WTC11 (cell line): ENCODE measurements around the gene FBXL12. TPM values are rescaled to one million over a fixed set of nuclear protein-coding genes. Genes with fewer than 3 reads are reported as not detected.

Experiments
- ATAC-seq: fragments of 200-7000 bp; cut with Tn5 transposase; 2 replicates; pipeline ENCODE4 v1.10.0; 2021; ENCODE audit warnings: mild to moderate bottlenecking, moderate library complexity
- CTCF ChIA-PET: fragments of 300-600 bp; sonication (Branson Sonifier 250); formaldehyde crosslinking; loops from one replicate; lab custom pipeline; 2021; ENCODE audit warnings: antibody characterized with exemption; lab: Charles Lee
- POLR2A ChIA-PET: fragments of 350-600 bp; sonication (Branson Sonifier 250); formaldehyde crosslinking; loops from one replicate; lab custom pipeline; 2021; ENCODE audit warnings: antibody characterized with exemption; lab: Charles Lee
- DNase-seq: peaks from one replicate; pipeline ENCODE4 v3.0.0; 2021; ENCODE audit warnings: low spot score
- H3K27ac Mint-ChIP-seq: 2 replicates; pipeline ENCODE4 v1.8.0; 2021; ENCODE audit warnings: mixed read lengths
- H3K27me3 Mint-ChIP-seq: 2 replicates; pipeline ENCODE4 v1.8.0; 2021; ENCODE audit warnings: low read depth, mild to moderate bottlenecking, moderate library complexity, mixed read lengths
- H3K36me3 Mint-ChIP-seq: 2 replicates; pipeline ENCODE4 v1.8.0; 2021; ENCODE audit warnings: mixed read lengths
- H3K4me1 Mint-ChIP-seq: 2 replicates; pipeline ENCODE4 v1.8.0; 2022; ENCODE audit warnings: mixed read lengths
- H3K4me3 Mint-ChIP-seq: 2 replicates; pipeline ENCODE4 v1.8.0; 2021; ENCODE audit warnings: mild to moderate bottlenecking, moderate library complexity, mixed read lengths
- H3K9me3 Mint-ChIP-seq: 2 replicates; pipeline ENCODE4 v1.8.0; 2021; ENCODE audit warnings: mixed read lengths
- CREB1 ChIP-seq: sonication (generic); formaldehyde crosslinking; IDR thresholded peaks from 2 replicates; pipeline ENCODE4 v1.8.0; 2023; ENCODE audit warnings: mild to moderate bottlenecking, missing genetic modification reagents
- CREM ChIP-seq: sonication (generic); formaldehyde crosslinking; IDR thresholded peaks from 2 replicates; pipeline ENCODE4 v1.8.1; 2022; ENCODE audit warnings: mild to moderate bottlenecking, missing genetic modification reagents, moderate library complexity
- ELF4 ChIP-seq: sonication (generic); formaldehyde crosslinking; IDR thresholded peaks from 2 replicates; pipeline ENCODE4 v1.8.1; 2022; ENCODE audit warnings: low read depth, mild to moderate bottlenecking, moderate library complexity, missing genetic modification reagents
- FOXP1 ChIP-seq: sonication (generic); formaldehyde crosslinking; IDR thresholded peaks from 2 replicates; pipeline ENCODE4 v1.8.0; 2022; ENCODE audit warnings: missing genetic modification reagents, mild to moderate bottlenecking, moderate library complexity, borderline replicate concordance
- GABPB1 ChIP-seq: sonication (generic); formaldehyde crosslinking; IDR thresholded peaks from 2 replicates; pipeline ENCODE4 v1.8.1; 2023; ENCODE audit warnings: mild to moderate bottlenecking, missing genetic modification reagents
- NFYB ChIP-seq: sonication (generic); formaldehyde crosslinking; conservative IDR thresholded peaks from 2 replicates; pipeline ENCODE4 v1.8.0; 2022; ENCODE audit warnings: low read depth, missing genetic modification reagents
- OVOL2 ChIP-seq: fragments of 250-450 bp; sonication (Bioruptor Pico); IDR thresholded peaks from 2 replicates; pipeline ENCODE4 v1.9.0; 2021; ENCODE audit warnings: mild to moderate bottlenecking, borderline replicate concordance
- RELA ChIP-seq: sonication (generic); formaldehyde crosslinking; IDR thresholded peaks from 2 replicates; pipeline ENCODE4 v1.8.1; 2022; ENCODE audit warnings: missing genetic modification reagents, mild to moderate bottlenecking, borderline replicate concordance
- SMAD3 ChIP-seq: sonication (generic); formaldehyde crosslinking; IDR thresholded peaks from 2 replicates; pipeline ENCODE4 v1.8.0; 2022; ENCODE audit warnings: missing genetic modification reagents, mild to moderate bottlenecking, borderline replicate concordance
- ZNF121 ChIP-seq: sonication (generic); formaldehyde crosslinking; IDR thresholded peaks from 2 replicates; pipeline ENCODE4 v1.8.0; 2023; ENCODE audit warnings: missing genetic modification reagents
- ZNF138 ChIP-seq: sonication (generic); formaldehyde crosslinking; conservative IDR thresholded peaks from 2 replicates; pipeline ENCODE4 v1.8.1; 2022; ENCODE audit warnings: mild to moderate bottlenecking, moderate library complexity, missing genetic modification reagents
- ZNF232 ChIP-seq: sonication (generic); formaldehyde crosslinking; IDR thresholded peaks from 2 replicates; pipeline ENCODE4 v1.8.0; 2022; ENCODE audit warnings: mild to moderate bottlenecking, missing genetic modification reagents
- ZNF416 ChIP-seq: fragments of 250-450 bp; sonication (Bioruptor Pico); IDR thresholded peaks from 2 replicates; pipeline ENCODE4 v1.9.0; 2021; ENCODE audit warnings: mild to moderate bottlenecking, inconsistent platforms
- total RNA-seq: library from RNA; stranded (reverse); gene quantifications from 3 replicates; pipeline ENCODE4 v1.2.3, GENCODE V29; 2021
- TF ChIP-seq, protein P1 (sequence below): sonication (generic); formaldehyde crosslinking; IDR thresholded peaks from 2 replicates; pipeline ENCODE4 v1.8.0; 2023; ENCODE audit warnings: missing genetic modification reagents
- TF ChIP-seq, protein P2 (sequence below): sonication (generic); formaldehyde crosslinking; IDR thresholded peaks from 2 replicates; pipeline ENCODE4 v1.8.1; 2023; ENCODE audit warnings: mild to moderate bottlenecking, missing genetic modification reagents, moderate library complexity
- TF ChIP-seq, protein P3 (sequence below): fragments of 250-450 bp; sonication (Bioruptor Pico); IDR thresholded peaks from 2 replicates; pipeline ENCODE4 v1.8.0; 2021; ENCODE audit warnings: mild to moderate bottlenecking
- TF ChIP-seq, protein P4 (sequence below): sonication (generic); formaldehyde crosslinking; IDR thresholded peaks from 2 replicates; pipeline ENCODE4 v1.8.0; 2023; ENCODE audit warnings: mild to moderate bottlenecking, missing genetic modification reagents
- TF ChIP-seq, protein P5 (sequence below): sonication (generic); formaldehyde crosslinking; IDR thresholded peaks from 2 replicates; pipeline ENCODE4 v1.8.0; 2022; ENCODE audit warnings: mild to moderate bottlenecking, missing genetic modification reagents
- TF ChIP-seq, protein P6 (sequence below): sonication (generic); formaldehyde crosslinking; IDR thresholded peaks from 2 replicates; pipeline ENCODE4 v1.8.1; 2022; ENCODE audit warnings: low read depth, missing genetic modification reagents, borderline replicate concordance

Gene FBXL12
- total RNA-seq, 1 experiment from 2014 or later, result 37.6 TPM

DNA sequence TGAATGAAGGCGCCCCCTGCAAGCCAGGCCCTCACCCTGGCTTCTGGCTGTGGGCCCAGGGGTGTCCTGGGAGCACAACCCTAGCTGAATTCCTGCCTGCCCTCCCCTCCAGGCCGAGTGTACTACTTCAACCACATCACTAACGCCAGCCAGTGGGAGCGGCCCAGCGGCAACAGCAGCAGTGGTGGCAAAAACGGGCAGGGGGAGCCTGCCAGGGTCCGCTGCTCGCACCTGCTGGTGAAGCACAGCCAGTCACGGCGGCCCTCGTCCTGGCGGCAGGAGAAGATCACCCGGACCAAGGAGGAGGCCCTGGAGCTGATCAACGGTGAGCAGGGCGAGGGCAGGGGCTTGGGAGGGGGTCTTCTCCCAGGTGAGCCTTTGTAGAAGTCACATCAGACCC, 19.4 kb upstream of the FBXL12 start:
- CTCF ChIA-PET, result interaction anchor here (1.1 kb wide), 1 partner anchor 162 kb away, joined by 4 read pairs; no protein-coding TSS in a partner anchor
- TF ChIP-seq, protein P1, sequence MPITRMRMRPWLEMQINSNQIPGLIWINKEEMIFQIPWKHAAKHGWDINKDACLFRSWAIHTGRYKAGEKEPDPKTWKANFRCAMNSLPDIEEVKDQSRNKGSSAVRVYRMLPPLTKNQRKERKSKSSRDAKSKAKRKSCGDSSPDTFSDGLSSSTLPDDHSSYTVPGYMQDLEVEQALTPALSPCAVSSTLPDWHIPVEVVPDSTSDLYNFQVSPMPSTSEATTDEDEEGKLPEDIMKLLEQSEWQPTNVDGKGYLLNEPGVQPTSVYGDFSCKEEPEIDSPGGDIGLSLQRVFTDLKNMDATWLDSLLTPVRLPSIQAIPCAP (CRISPR knock-in tag), result no peak
- TF ChIP-seq, protein P2, sequence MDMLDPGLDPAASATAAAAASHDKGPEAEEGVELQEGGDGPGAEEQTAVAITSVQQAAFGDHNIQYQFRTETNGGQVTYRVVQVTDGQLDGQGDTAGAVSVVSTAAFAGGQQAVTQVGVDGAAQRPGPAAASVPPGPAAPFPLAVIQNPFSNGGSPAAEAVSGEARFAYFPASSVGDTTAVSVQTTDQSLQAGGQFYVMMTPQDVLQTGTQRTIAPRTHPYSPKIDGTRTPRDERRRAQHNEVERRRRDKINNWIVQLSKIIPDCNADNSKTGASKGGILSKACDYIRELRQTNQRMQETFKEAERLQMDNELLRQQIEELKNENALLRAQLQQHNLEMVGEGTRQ, result no peak
- TF ChIP-seq ZNF138 (CRISPR knock-in tag), result no peak
- TF ChIP-seq, protein P3, sequence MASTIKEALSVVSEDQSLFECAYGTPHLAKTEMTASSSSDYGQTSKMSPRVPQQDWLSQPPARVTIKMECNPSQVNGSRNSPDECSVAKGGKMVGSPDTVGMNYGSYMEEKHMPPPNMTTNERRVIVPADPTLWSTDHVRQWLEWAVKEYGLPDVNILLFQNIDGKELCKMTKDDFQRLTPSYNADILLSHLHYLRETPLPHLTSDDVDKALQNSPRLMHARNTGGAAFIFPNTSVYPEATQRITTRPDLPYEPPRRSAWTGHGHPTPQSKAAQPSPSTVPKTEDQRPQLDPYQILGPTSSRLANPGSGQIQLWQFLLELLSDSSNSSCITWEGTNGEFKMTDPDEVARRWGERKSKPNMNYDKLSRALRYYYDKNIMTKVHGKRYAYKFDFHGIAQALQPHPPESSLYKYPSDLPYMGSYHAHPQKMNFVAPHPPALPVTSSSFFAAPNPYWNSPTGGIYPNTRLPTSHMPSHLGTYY, result no peak
- no peak for TF ChIP-seq NFYB (CRISPR knock-in tag)
- TF ChIP-seq, protein P4, sequence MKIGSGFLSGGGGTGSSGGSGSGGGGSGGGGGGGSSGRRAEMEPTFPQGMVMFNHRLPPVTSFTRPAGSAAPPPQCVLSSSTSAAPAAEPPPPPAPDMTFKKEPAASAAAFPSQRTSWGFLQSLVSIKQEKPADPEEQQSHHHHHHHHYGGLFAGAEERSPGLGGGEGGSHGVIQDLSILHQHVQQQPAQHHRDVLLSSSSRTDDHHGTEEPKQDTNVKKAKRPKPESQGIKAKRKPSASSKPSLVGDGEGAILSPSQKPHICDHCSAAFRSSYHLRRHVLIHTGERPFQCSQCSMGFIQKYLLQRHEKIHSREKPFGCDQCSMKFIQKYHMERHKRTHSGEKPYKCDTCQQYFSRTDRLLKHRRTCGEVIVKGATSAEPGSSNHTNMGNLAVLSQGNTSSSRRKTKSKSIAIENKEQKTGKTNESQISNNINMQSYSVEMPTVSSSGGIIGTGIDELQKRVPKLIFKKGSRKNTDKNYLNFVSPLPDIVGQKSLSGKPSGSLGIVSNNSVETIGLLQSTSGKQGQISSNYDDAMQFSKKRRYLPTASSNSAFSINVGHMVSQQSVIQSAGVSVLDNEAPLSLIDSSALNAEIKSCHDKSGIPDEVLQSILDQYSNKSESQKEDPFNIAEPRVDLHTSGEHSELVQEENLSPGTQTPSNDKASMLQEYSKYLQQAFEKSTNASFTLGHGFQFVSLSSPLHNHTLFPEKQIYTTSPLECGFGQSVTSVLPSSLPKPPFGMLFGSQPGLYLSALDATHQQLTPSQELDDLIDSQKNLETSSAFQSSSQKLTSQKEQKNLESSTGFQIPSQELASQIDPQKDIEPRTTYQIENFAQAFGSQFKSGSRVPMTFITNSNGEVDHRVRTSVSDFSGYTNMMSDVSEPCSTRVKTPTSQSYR (CRISPR knock-in tag), result no peak
- no peak for TF ChIP-seq CREB1 (CRISPR knock-in tag)
- TF ChIP-seq GABPB1 (CRISPR knock-in tag), result no peak
- TF ChIP-seq ELF4 (CRISPR knock-in tag), result no peak
- TF ChIP-seq ZNF416, result no peak
- no peak for TF ChIP-seq CREM
- TF ChIP-seq SMAD3, result no peak
- no peak for TF ChIP-seq OVOL2 (CRISPR knock-in tag)
- TF ChIP-seq, all 79 proteins: peak for 0
- Mint-ChIP-seq H3K36me3 (peaks cover 35% of the 10 kb centered on the region), H3K9me3 (no peaks in the 10 kb centered on the region), H3K27me3 (no peaks in the 10 kb centered on the region; the same call in 1 of the 2 replicates), H3K4me3 (no peak overlapping the region), H3K4me1 (peaks cover 14% of the 10 kb centered on the region), H3K27ac (no peak overlapping the region)
- DNase-seq, result no peak
- no peak for ATAC-seq
- POLR2A ChIA-PET, result no interaction called here

DNA sequence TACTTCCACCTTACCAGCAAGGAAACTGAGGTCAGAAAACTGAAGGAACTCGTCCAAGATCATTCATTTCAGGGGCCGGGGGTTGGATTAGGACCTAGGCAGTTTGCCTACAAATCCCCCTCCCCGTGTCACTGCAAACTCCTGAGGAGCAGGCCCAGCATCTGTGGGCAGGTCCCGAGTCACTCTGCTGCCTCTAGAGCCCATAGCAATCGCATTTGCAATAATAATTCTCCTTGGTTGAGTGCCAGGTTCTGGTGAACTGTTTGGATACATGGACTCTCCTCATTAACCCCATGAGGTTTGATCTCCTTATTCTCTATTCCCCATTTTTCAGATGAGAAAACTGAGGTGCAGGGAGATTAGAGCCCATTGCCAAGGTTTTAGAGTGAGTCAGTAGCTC, 17.1 kb upstream of the FBXL12 start:
- POLR2A ChIA-PET, result no interaction called here

DNA sequence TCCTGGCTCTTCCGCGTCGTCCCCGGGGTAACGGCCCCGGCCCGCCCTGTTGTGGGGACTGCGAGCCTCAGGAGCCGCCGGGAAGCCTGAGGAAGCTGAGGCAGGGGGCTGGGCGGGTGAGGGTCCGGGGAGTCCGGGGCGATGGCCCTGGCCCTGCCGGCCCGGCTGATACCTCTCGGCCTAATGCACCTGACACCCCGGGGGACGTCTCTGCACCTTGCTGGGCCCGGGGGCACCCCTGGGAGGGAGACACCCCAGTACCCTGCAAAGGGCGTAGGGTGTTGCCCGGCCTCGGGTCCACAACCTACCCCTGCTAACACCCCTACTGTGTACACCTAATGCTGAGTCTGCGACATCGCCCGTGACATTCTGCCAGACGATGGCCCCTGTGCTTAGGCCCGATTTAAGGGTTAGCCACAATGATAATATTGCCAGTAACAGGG, 16.6 kb upstream of the FBXL12 start:
- CTCF ChIA-PET, result interaction anchor here (0.8 to 1.4 kb wide), 14 partner anchors 10 to 248 kb away, joined by 3 to 9 read pairs (median 4); partner anchors contain the start of genes FBXL12 and ZNF846
- TF ChIP-seq CREB1 (CRISPR knock-in tag) (no peak), RELA (CRISPR knock-in tag) (0 out of 2 replicates have a peak, but pooled peaks have one; percentile 12), ZNF121 (CRISPR knock-in tag) (0 out of 2 replicates have a peak, but pooled peaks have one; percentile 42)
- TF ChIP-seq, protein P5, sequence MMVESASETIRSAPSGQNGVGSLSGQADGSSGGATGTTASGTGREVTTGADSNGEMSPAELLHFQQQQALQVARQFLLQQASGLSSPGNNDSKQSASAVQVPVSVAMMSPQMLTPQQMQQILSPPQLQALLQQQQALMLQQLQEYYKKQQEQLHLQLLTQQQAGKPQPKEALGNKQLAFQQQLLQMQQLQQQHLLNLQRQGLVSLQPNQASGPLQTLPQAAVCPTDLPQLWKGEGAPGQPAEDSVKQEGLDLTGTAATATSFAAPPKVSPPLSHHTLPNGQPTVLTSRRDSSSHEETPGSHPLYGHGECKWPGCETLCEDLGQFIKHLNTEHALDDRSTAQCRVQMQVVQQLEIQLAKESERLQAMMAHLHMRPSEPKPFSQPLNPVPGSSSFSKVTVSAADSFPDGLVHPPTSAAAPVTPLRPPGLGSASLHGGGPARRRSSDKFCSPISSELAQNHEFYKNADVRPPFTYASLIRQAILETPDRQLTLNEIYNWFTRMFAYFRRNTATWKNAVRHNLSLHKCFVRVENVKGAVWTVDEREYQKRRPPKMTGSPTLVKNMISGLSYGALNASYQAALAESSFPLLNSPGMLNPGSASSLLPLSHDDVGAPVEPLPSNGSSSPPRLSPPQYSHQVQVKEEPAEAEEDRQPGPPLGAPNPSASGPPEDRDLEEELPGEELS (CRISPR knock-in tag), result 0 out of 2 replicates have a peak, but pooled peaks have one; percentile 3
- DNase-seq (no peak), ATAC-seq (no peak)
- Mint-ChIP-seq H3K9me3 (no peaks in the 10 kb centered on the region), H3K4me3 (peak overlapping the region; percentile 87), H3K27ac (no peak overlapping the region; the same call in 1 of the 2 replicates), H3K27me3 (no peaks in the 10 kb centered on the region), H3K4me1 (peaks cover 14% of the 10 kb centered on the region), H3K36me3 (peaks cover 11% of the 10 kb centered on the region)
- POLR2A ChIA-PET, result interaction anchor here (0.9 kb wide), 1 partner anchor 17 kb away, joined by 3 read pairs; the partner anchor contains the start of gene FBXL12

More for the DNA sequence above, 17.1 kb upstream of the FBXL12 start:
- ATAC-seq, result no peak
- no peak for DNase-seq
- CTCF ChIA-PET, result no interaction called here
- peaks cover 13% of the 10 kb centered on the region for H3K36me3 Mint-ChIP-seq
- H3K27me3 Mint-ChIP-seq, result no peaks in the 10 kb centered on the region
- H3K9me3 Mint-ChIP-seq, result no peaks in the 10 kb centered on the region
- peaks cover 14% of the 10 kb centered on the region for H3K4me1 Mint-ChIP-seq
- TF ChIP-seq, protein P6, sequence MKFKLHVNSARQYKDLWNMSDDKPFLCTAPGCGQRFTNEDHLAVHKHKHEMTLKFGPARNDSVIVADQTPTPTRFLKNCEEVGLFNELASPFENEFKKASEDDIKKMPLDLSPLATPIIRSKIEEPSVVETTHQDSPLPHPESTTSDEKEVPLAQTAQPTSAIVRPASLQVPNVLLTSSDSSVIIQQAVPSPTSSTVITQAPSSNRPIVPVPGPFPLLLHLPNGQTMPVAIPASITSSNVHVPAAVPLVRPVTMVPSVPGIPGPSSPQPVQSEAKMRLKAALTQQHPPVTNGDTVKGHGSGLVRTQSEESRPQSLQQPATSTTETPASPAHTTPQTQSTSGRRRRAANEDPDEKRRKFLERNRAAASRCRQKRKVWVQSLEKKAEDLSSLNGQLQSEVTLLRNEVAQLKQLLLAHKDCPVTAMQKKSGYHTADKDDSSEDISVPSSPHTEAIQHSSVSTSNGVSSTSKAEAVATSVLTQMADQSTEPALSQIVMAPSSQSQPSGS (CRISPR knock-in tag), result no peak
- TF ChIP-seq FOXP1 (no peak), ZNF232 (CRISPR knock-in tag) (no peak)
- TF ChIP-seq, all 79 proteins: peak for 0
- Mint-ChIP-seq H3K4me3 (peak overlapping the region; percentile 87), H3K27ac (peak overlapping the region; percentile 56)
